Stimulated activated CD4-positive, alpha-beta T cell treated with anti-CD3 and anti-CD28 coated beads, Interleukin-15, amount 100 ng/mL, for 48 hours (primary cell): Measurements from ENCODE around the gene MYH15.

Experiments used
- DNase-seq, 2 donors: peaks; one replicate each; pipeline ENCODE4 v3.0.0-alpha.2; 2020; ENCODE audit warnings: low read depth in 2 of 2

MYH15 gene

DNA sequence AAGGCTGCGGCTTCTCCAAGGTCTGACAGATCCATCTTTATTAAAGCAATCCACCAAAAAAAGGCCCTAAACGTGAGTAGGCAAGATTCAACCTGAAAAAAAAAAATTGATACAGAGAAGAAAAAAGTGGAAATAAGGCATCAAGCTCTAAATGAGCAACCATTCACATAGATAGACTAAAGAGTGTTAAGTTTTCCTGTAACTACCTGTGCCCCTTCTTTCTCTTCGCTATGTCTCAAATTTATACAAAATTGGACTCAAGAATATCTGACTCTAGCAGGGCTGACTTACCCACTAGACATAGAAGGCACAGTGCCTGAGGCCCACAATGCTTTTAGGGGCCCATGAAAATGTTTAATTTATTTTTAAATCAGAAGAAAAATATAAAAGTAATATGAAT is at the start of gene MYH15:
Gene MYH15, minus strand, starts transcription at position 101 of the 400 bp plus-strand sequence. Its CDS starts 66 bp downstream, at position 35.
- no peak for DNase-seq

DNA sequence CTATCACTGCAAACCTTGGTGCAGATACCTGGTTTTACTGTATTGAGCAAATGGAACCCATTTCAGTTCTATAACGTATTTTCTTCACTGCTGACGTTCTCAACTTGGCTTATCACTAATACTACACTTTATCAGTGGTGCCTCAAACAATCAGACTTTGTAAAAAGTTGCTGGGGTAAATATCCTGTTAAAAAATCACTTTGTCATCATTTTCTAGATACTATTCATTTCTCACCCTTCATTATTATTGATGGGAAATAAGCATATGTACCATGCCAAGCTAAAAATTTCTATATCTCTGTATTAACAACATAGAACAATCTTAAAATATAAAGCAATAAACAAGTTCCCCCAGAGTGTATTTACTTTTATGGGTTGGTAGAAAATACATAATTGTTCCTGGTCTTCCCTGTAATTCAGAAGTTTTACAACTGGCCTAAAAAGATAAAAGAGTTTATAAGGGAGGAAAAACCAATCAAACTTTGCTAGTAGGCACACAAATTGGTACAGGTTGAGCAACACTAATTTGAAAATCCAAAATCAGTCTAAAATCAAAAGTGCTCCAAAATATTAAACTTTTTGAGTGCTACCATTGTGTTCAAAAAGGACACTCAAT is 45.7 kb upstream of the MYH15 start:
- no peak for DNase-seq

DNA sequence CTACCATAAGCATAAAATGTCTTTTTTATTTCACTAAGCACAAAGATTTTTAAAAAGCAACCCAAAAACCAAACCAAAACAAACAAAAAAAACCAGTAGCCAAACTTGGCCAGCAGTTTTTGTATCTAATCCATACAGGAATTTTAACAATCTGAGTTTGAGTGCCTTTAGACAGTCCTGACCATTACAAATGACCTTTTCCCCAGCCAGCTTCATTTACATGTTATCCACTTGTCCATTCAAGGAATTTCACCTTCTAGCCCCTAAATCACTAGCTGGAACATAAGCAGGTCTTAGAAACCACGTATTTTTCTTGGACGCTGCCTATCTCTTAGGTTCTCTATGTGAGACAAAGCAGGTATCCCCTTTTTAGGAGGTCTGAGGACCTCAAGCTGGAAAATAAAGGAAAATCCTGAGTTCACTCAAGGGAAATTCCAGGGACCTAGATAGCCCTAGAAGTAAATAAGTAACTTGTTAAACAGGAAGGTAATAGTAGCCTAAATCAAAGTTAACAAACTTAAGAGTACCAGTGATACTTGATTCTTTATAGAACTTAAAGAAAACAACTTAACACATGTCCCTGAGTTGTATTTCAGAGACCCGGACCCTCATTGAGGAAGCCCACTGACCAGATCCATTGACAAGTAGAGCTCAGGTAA is 44.6 kb upstream of the MYH15 start:
- DNase-seq: no peak

DNA sequence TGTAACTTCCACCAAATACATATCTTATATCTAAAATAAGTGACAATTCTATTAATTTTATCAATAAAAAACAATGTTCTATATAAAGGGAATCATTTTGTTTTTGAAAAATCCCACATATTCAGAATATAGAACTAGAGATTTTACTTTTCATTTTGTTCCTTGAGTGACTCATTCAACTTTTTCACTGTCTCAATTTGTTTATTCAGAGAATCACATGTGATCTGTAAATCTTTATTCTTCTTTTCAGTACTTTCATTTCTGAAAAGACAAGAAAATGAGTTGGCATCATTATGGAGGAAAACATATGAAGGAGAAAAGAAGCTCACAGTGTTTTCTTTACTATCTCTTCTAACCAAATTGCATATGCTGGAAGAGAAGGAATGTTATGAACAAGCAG is 43.8 kb upstream of the MYH15 start:
- DNase-seq: no peak

DNA sequence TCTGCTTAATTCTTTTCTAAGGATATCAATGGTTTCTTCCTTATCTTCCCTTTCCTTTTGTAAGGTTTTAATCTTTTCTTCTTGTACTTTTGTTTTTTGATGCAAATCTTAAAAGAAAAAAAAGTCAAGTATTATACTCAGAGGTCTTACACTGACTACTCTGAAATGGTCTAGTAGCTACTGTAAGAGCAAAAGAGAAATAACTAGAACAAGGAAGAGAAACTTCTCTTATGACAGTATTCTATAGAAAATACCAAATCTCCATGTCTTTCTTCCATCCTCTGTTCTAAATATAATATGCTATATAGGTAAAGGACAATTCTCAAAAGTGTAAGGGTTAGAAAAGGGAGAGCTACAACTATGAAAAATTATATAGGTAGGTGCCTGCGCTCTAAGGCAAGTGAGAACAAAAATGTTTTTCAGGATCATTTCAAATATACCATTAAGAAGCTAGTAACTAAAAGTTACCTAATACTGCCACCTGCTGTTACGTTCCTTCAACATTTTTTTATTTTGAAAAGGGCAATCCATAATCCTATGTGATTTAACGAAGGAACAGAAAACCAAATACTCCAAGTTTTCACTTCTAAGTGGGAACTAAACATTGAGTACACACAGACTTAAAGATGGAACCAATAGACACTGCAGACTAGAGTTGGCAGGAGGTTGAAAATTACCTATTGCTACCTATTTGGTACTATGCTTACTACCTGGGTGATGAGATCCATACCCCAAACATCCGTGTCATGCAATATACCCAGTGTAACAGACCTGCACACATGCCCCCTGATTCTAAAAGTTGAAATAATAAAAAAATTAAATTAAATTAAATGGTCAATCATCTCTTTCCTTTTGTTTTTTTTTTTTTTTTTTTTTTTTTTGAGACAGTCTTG is 42.1 kb upstream of the MYH15 start:
- DNase-seq: no peak

DNA sequence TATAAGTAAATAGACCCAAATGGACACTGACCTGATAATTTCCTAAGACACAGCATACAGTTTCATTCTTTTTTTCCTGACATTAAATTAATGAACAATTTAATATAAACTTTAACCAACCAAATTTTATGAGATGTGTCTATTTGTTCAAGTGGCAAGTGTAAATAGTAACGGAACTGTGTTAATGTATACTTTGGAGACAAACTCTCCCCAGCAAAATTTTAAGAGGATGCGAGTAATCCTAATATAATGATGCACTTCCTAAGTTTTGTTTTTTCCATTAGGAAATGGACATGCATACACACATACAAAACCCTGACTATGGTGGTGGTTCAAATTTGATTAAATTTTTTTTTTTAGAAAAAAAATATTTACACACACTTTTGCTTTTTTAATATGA is 38.5 kb upstream of the MYH15 start:
- no peak for DNase-seq

DNA sequence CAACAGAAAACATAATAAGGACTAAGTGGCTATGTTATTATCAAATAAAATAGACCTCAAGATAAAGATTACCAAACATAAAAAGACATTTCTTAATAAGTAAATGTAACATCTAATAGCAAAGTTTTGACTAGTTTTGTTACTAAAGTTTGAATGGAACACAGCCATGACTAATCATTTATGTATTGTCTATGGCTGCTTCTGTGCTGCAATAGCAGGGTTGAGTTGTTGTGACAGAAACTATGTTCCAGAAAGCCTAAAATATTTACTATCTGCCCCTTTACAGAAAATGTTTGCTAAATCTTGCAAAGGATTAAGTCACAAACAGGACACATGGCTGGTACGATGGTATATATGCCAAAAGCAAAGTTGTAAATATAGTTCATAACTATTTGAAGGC is 37.9 kb upstream of the MYH15 start:
- DNase-seq: no peak

DNA sequence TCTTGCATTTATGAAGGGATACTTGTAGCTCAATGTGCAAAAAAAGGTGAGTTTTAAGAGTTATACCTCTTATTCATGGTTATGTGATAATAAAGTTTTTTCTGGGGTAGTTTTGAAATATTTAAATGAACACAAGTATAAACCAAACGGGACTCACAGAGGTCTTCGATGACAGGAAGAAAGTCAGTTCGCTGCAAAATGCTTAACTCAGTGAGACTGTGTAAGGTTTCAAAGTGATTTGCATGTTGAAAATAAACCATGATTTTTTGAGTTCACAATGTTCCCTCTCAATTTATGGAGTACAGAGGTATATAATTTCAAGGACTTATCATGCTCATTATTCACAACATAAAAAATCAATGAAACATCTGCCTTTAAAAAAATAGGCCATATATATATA is 36.3 kb upstream of the MYH15 start:
- DNase-seq: no peak

DNA sequence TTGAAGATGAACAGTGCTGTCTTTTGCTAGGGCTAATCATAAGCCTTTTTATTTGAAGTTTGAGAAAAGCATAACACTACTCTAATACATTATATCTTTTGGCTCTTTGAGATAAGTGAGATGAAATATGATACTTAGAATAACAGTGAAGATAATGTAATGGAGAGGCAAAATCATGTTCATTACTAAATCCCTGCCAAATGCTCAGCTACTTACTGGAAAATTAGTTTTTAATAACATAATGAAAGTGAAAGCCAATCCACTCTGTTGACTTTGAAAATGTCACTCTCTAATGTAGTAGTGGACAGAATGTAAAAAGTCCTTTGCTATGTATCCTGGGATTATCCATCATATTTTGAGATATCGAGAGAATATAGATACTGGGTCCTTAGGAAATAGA is 35.9 kb upstream of the MYH15 start:
- no peak for DNase-seq

DNA sequence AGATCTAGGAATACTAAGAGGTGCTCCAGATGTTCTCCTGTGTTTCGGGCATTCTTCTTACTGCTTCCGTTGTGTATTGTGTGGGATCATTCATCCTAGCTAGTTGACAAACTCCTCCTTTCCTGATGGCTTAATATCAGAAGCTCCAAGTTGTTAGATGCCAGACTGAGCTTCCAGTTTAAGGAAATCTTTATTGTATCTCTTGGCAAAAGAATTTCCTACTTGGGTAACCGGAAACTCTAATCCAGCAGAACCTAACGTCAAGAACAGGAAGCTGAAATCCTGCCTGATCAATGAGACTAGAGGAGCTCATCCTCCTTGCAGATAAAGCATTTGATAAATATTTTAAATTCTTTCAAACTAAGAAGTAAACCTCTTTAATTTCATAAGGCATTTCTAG is 27.7 kb upstream of the MYH15 start:
- DNase-seq: no peak

DNA sequence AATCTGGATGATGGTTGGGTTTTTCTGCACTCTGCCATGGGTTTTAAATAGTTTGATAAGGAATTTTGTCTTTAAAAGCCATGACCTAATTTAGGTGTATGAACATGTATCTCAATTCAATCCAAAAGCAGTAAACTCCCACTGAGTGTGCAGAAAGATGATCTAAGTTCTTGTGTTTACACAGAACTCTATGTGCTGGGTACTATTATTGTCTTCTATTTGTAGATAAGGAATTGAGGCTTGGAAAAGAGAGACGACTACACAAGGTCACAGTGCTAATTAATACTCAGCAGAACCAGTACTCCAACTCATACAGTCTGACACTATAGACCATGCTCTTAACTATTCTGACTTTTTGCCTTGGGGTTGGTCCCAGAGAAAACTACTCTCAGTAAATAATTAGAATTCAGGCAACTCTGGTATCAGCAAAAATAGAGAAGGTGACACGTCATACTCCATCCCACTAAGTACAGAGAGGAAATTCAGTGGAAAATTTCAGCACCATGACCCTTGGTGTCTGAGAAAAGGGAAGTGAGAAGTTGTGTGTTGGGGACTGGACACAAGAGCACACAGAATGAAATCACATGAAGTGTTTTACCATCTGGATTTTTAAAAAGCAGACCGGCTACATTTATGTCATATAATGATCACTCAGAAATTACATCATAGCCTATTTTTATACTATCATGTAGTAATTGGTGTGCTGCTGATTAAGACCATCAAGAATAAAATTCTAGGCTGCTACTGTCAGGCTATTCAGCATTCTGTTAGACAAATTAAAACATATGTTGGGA is 18.3 kb upstream of the MYH15 start:
- DNase-seq: no peak

DNA sequence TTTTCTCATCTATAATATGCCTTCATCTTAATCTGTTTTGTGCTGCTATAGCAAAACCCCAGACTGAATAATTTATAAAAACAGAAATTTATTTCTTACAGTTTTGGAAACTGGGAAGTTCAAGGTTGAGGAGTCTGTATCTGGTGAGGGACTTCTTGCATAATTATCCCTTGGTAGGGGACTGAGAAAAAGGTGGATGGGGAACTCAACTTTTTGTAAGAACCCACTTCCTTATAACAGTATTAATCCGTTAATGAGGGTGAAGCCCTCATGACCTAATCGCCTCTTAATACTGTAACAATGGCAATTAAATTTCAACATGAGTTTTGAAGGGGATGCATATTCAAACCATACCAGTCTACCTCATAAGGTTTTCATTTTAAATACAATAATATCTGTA is 17.4 kb upstream of the MYH15 start:
- no peak for DNase-seq

DNA sequence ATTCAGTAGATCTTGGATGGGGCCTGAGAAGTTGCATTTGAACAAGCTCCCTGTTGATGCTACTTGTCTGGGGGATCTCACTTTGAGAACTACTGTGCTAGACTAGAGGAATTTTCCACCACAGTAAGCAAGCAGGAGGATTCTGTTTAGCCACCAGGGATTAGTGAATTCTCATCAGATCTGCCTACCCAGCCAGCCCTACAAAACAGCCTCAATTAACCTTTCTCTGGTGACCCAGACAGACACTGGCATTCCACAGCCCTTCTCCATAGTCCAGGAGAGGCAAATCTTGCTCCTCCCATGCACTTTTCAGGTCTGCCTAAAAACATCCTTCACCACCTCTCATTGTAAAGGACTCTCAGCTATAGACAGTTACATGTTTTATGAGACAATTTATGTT is 16.7 kb upstream of the MYH15 start:
- DNase-seq: no peak

DNA sequence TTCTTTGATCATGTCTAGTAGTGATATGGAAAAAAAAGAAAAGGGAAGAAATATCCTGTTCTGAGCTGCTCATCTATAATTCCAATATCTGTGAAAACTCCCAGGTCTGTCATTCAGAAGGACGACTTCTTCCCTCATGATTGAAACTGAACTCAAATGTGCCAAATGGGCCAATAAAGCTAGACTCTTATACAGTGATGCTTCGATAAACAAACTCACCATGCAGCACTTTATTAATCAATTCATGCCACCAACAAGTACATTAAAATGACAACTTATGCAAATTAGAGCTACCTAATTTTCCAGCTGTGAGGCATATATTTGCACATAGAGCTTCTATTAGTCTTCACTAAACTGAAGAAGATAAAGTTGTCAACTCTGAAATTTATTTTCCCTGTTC is 15.6 kb upstream of the MYH15 start:
- no peak for DNase-seq

DNA sequence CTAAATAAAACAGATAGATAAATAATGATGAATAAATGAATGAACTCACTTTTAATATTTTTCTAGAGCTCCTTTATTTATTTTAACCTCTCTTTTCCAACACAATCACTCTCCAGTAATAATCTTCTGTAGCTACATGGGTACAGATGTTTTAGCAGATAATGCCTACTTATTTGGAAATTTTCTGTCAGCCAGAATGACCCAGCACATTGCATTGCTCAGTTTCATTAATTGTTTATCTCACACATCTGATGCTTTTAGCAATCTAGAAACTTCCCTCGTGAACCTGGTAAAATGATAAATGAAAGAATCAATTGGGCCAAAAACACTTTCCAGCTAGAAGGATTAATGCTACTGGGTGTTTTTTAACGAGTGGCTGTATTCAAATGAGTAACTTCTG is 14.9 kb upstream of the MYH15 start:
- DNase-seq: no peak

DNA sequence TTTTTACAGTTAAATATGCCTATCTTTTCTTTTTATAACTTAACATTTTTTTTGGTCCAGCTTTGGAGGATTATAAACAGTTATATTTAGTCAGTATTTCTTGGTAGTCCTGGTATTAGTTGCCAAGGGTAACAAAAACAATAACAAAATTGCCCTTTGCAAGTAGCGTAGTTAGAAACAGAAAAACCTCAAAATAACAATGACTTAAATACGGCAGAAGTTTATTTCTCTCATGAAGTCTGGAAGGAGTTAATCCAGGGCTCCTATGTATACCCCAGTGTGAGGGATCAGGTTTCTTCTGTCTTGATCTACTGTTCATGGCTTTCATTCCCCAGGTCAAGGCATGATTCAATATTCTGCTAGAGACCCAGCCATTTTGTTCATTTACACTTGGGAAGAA is 14.1 kb upstream of the MYH15 start:
- DNase-seq: no peak

DNA sequence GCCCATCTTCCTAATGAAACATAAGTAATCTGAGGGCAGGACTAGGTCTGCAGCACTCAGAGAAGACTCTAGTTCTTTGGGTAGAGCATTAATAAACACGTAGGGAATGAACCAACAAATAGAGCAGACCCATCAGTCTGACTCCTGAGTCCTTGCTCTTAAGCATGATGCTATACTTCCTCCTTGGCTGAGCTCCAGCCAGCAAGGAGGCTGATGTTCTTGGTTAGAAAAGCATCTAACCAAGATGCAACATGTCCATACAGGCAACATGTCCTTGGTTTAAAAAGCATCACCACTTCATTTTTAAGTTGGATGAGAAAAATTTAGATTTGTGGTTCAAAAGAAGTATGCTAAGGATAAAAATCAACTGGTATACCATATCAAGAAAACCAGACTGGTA is 8.5 kb upstream of the MYH15 start:
- no peak for DNase-seq

DNA sequence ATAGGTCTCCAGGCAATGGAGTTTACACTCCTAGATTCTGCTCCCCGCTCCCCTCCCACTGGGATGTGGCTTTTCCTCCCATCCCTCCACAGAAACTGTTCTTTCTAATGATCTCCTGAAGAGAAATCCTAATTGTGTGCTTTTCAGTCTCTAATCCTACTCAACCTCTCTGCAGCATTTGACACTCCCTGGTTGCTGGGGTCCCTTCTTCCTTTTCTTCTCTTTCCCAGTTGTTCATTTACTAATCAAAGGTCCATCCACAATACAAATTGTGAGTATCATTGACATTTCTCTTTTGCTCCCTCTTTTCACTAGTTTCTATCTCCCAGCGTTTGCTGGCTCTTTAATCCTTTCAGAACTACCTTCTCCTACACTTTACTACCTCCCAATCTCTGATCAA is 6.5 kb upstream of the MYH15 start:
- no peak for DNase-seq

DNA sequence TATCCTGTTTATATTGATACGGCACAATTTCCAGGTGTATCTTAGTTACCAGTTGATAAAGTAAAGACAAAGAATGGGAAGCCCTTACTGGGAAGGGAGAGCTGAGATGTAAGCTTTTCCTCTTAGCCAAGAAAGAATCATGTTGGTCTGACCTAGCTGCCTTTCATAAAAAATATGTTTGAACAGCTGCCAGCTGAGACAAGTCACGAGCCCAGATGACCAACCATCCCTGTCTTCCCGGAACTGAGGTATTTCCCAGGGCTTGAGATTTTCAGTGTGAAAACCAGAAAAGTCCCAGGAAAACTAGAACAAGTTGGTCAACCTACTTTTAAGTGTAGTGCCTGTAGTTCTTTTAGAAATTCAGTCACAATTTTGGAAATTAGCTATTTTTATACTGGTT is 3.6 kb upstream of the MYH15 start:
- no peak for DNase-seq

DNA sequence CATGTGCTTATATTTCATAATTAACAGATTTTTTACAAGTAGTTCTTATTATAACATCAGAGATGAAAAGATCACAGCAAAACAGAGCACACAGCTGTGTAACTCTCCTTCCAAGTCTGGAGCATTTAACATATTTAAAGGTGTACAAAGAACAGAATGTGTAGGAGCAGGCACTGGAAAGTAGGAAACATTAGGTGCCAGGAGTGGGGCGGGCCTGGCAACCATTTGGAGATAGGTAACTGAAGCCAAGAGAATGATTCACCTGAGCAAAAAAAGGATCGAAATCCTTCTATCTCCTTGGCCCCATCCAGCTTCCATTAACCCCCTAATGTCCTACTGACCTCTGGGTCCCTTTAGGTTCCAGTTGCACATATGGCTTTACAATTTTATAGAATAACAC is 2.3 kb upstream of the MYH15 start:
- no peak for DNase-seq

DNA sequence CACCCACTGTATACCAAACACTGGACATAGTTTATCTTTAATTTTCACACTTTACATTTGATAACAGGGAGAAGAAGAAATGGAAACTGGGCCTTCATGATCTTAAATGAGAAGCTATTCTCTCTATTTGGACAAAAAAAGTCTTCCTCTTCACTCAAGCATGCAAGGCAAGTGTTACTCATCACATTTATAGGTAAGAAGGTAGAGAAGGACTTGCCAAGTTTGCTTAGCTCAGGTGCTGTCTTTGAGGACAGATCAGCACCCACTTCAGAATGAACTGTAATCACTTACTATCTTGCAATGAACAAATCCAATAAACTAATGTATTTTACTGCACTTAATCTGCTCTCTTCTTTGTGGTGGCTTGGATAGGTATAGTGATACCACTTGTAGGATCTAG is 1.1 kb upstream of the MYH15 start:
- DNase-seq: no peak

DNA sequence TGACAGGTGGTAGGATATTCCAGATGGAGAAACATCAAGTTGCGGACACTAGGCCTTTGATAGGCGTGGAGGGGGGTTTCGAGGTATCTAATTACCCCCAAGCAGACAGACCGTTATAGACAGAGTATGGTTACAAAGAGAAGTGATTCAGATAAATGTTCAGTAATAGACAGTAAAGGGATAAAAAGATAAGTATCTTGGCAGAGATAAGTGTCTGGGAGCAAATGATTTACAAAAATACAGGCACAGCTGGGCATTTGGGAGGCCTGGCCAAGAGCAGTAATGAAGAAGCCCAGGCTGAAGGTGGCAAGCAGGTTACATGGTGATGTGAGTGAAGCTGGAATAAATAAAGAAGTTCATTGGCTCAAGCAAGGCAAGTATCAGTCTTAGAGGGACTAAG is 659 bp upstream of the MYH15 start:
- DNase-seq: no peak
